Activated naive CD8-positive, alpha-beta T cell treated with anti-CD3 and anti-CD28 coated beads, Interleukin-2, amount 50 U/mL, for 24 hours (primary cell): ENCODE measurements around the gene UCP3.
A peak's percentile ranks its signal among the peaks of the same experiment; 100 is the strongest.
"Not testable (repeated sequence)": the region's sequence is repeated elsewhere in the genome, so short reads cannot be mapped to it uniquely, and the experiment has no call there.

Experiments used
- ATAC-seq: fragments of 150-1000 bp; cut with Tn5 transposase; one replicate; pipeline ENCODE4 v1.10.0; 2021
- DNase-seq: peaks from one replicate; pipeline ENCODE4 v3.0.0; 2021
- H3K27ac Mint-ChIP-seq: one replicate; pipeline ENCODE4 v1.8.0; 2021; ENCODE audit warnings: mild to moderate bottlenecking, mixed read lengths
- H3K27me3 Mint-ChIP-seq: one replicate; pipeline ENCODE4 v1.8.0; 2021; ENCODE audit warnings: mixed read lengths
- H3K36me3 Mint-ChIP-seq: one replicate; pipeline ENCODE4 v1.8.0; 2021; ENCODE audit warnings: low read depth, mixed read lengths
- H3K4me1 Mint-ChIP-seq: one replicate; pipeline ENCODE4 v1.8.0; 2021; ENCODE audit warnings: mixed read lengths
- H3K4me3 Mint-ChIP-seq: one replicate; pipeline ENCODE4 v1.8.0; 2021; ENCODE audit warnings: mild to moderate bottlenecking, moderate library complexity, mixed read lengths
- H3K9me3 Mint-ChIP-seq: one replicate; pipeline ENCODE4 v1.8.0; 2021; ENCODE audit warnings: mixed read lengths

The UCP3 gene

DNA sequence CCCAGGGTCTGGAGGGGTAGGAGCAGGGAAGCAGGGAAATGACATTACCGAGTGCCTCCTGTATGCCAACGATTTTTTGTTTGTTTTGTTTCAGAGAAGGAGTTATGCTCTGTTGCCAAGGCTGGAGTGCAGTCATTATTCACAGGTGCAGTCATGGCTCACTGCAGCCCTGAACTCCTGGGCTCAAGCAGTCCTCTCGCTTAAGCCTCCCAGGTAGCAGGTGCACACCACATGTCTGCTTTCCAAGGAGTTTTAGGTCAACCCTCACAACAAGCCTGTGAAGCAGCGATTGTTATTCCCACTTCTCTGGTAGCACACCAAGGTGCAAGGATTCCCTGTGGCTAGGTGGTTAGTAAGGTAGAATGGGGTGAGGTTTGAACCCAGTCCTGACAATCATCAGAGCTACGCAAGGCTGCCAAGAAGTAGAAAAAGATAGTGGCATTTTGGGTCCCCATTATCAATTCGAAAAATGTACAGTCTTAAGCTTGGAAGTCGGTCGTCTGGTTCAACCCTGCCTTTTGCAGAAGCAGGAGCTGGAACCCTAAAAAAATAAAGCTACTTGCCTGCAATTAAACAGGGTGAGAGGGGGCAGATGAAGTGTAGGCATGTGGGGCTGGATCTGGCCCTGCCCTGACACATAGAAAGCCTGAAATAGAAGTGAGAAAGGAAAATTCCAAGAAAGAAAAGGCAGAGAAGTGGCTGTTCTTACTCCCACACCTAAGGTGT is 9.1 kb downstream of the UCP3 start:
- ATAC-seq: no peak
- Mint-ChIP-seq H3K4me1 (peaks cover 72% of the 10 kb centered on the region), H3K27ac (peak overlapping the region; percentile 68), H3K27me3 (no peaks in the 10 kb centered on the region), H3K4me3 (peak overlapping the region; percentile 19), H3K9me3 (no peaks in the 10 kb centered on the region), H3K36me3 (peaks cover 4% of the 10 kb centered on the region)
- DNase-seq: no peak

DNA sequence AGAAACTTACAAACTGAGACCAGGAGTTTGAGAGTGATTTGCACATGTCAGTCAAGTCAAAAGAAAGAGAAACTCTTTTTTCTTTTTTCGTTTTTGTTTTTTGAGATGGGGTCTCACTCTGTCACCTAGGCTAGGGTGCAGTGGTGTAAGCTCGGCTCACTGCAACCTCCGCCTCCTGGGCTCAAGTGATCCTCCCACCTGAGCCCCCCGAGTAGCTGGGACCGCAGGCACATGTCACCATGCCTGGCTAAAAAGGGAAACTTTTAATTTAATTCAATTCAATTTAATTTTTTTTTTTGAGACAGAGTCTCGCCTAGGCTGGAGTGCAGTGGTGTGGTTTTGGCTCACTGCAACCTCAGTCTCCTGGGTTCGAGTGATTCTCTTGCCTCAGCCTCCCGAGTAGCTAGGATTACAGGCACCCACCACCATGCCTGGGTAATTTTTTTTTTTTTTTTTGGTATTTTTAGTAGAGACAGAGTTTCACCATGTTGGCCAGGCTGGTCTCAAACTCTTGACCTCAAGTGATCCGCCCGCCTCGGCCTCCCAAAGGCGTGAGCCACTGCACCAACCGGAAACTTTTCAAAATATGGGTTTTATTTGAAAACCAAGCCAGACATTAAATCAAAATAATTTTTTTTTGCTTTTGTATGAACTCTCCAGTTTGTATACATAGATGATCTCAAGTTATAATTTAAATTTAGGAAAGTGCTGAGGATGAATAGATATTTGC is 9.9 kb downstream of the UCP3 start:
- Mint-ChIP-seq H3K36me3 (peaks cover 4% of the 10 kb centered on the region), H3K27me3 (no peaks in the 10 kb centered on the region), H3K9me3 (no peaks in the 10 kb centered on the region), H3K4me1 (peaks cover 75% of the 10 kb centered on the region), H3K27ac (peak overlapping the region; percentile 68), H3K4me3 (peak overlapping the region; percentile 19)
- ATAC-seq (no peak), DNase-seq (no peak)

DNA sequence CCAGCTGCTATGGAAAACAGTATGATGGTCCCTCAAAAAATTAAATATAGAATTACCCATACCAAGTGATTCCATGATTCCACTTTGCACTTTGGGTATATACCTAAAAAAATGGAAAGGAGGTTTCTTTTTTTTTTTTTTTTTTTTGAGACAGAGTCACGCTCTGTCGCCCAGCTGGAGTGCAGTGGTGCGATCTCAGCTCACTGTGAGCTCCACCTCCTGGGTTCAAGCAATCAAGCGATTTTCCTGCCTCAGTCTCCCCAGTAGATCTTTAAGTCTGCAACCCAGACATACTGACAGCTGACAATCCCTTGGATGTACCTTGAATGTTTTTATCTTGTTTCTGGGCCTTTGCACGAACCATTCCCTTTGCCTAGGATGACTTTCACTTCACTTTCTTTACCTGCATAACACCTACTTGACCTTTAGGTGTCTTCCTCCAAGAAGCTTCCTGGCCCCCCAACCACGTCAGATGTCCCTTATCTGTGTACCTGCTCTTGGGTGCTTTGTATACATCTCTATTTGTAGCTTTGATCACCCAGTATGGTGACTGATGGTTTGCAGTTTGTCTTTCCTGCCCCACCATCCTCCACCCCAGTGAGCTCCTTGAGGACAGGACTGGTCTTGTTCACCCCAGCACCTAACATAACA is 11.6 kb downstream of the UCP3 start:
- peaks cover 81% of the 10 kb centered on the region for H3K4me1 Mint-ChIP-seq
- no peaks in the 10 kb centered on the region for H3K9me3 Mint-ChIP-seq

DNA sequence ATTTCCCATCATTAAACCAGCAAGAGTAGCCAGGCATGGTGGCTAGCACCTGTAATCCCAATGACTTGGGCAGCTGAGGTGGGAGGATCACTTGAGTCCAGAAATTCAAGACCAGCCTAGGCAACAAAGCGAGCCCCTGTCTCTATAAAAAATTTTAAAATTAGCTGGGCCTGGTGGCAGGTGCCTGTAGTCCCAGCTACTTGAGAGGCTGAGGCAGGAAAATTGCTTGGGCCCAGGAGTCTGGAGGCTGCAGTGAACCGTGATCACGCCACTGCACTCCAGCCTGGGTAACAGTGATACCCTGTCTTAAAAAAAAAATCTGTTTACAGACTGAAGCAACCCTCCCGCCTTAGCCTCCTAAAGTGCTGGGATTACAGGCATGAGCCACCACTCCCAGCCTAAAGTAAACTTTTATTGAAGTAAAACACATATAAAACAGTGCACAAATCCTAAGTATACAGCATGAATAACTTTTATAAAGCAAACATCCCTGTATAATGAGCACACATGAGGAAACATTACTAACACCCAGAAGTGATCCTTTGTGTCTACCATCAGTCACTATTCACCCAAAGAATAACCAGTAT is 12.6 kb downstream of the UCP3 start:
- Mint-ChIP-seq H3K9me3 (no peaks in the 10 kb centered on the region), H3K4me1 (peaks cover 89% of the 10 kb centered on the region), H3K27me3 (no peaks in the 10 kb centered on the region), H3K36me3 (no peaks in the 10 kb centered on the region), H3K4me3 (peak overlapping the region; percentile 53), H3K27ac (peak overlapping the region; percentile 92)
- no peak for DNase-seq
- no peak for ATAC-seq

More for the DNA sequence above, 11.6 kb downstream of the UCP3 start:
- H3K4me3 Mint-ChIP-seq: peak overlapping the region; percentile 19
- no peaks in the 10 kb centered on the region for H3K36me3 Mint-ChIP-seq
- no peaks in the 10 kb centered on the region for H3K27me3 Mint-ChIP-seq
- ATAC-seq: no peak
- H3K27ac Mint-ChIP-seq: peak overlapping the region; percentile 52
- DNase-seq: no peak

DNA sequence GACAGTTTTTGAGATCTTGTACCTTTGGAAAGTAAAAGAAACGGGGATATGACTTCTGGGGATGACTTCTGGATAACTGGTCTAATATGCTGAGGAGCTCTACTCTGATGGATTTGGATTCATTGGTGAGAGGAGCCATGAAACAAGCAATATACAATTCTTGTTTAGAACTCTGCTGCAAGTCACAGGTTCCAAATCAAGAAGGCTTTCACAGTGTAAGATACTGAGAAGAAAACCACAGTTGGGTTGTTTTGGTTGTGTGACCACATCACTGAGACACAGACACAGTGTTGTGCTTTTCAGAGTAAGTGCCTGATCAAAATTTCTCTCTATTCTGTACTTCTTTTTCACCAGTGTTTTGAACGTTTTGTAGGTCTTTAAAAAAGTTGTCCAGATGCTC is 13.2 kb downstream of the UCP3 start:
- peaks cover 89% of the 10 kb centered on the region for H3K4me1 Mint-ChIP-seq
- ATAC-seq (peak; percentile 81), DNase-seq (no peak)
- H3K27me3 Mint-ChIP-seq: no peaks in the 10 kb centered on the region
- no peaks in the 10 kb centered on the region for H3K9me3 Mint-ChIP-seq
- H3K36me3 Mint-ChIP-seq: no peaks in the 10 kb centered on the region
- peak overlapping the region; percentile 53 for H3K4me3 Mint-ChIP-seq
- H3K27ac Mint-ChIP-seq: peak overlapping the region; percentile 92

DNA sequence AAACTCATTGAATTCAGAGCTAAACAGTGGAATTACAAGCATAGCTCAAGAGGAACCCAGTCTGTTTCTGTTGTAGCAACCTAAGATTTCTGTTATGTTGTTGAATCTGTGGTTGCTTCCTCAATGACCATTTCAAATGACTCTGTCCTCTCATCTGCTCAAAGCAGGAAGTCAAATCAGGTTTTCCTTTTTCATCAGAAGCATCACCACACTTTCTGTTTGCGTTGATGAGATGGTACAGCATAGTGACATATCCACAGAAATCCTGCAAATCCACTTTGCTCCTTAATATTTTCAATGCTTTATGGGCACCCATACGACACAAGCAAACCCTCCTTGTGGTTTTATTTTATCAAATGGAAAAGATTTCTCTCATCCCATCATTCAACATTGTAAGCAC is 13.6 kb downstream of the UCP3 start:
- no peak for DNase-seq
- H3K4me1 Mint-ChIP-seq: peaks cover 89% of the 10 kb centered on the region

DNA sequence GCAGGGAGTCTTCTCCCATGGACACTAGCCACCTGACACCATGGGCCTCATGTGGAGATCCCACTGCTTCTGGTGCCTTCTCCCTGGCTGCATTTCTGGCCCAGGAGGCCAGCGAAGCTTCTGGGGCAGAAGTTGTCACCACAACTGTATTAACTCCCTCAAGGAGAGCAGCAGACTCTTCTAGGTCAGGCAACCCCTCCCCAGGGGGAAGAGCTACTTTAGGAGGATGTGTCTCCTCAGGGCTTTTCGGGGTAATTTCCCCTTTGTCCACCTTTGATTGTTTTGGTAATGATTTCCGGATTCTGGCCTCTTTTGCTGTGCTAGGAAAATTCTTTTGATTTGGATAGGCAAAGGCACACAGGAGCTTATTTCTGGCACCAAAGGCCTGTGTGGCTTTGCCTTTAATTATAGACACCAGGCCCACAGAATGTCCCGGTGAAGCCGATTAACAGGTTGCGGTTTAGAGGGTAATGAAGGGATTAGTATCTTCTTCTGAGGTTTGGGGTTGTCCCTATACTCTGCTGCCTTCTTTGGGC is 17.3 kb downstream of the UCP3 start:
- DNase-seq (no peak), ATAC-seq (no peak)
- H3K36me3 Mint-ChIP-seq: no peaks in the 10 kb centered on the region
- peak overlapping the region; percentile 65 for H3K27ac Mint-ChIP-seq
- no peaks in the 10 kb centered on the region for H3K27me3 Mint-ChIP-seq
- H3K4me1 Mint-ChIP-seq: peaks cover 61% of the 10 kb centered on the region
- no peak overlapping the region for H3K4me3 Mint-ChIP-seq
- no peaks in the 10 kb centered on the region for H3K9me3 Mint-ChIP-seq

More for the DNA sequence above, 13.6 kb downstream of the UCP3 start:
- Mint-ChIP-seq H3K36me3 (no peaks in the 10 kb centered on the region), H3K4me3 (peak overlapping the region; percentile 53), H3K27me3 (no peaks in the 10 kb centered on the region), H3K27ac (peak overlapping the region; percentile 92), H3K9me3 (no peaks in the 10 kb centered on the region)
- ATAC-seq: peak; percentile 78

DNA sequence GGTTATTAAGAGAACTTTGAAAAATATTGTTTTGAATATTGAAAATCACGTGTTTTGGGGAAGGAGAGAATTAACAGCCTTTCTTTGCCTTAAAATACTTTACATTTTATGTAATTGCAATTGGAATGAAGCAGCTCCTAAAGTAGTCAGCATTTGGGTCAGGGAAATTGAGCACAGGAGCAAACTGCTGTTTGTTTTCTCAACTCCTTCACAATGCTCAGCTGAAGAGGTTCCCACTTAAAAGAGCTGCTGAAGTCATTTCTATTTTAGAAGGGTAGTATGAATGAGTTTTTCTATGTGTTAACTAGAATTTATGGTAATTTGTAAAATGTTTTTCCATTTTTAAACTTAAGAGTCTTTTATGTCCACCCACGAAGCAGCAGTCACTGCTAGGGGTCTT is 18.2 kb downstream of the UCP3 start:
- Mint-ChIP-seq H3K9me3 (no peaks in the 10 kb centered on the region), H3K4me1 (peaks cover 56% of the 10 kb centered on the region), H3K4me3 (no peak overlapping the region), H3K27ac (peak overlapping the region; percentile 65), H3K27me3 (no peaks in the 10 kb centered on the region), H3K36me3 (no peaks in the 10 kb centered on the region)
- ATAC-seq: no peak
- DNase-seq: no peak

DNA sequence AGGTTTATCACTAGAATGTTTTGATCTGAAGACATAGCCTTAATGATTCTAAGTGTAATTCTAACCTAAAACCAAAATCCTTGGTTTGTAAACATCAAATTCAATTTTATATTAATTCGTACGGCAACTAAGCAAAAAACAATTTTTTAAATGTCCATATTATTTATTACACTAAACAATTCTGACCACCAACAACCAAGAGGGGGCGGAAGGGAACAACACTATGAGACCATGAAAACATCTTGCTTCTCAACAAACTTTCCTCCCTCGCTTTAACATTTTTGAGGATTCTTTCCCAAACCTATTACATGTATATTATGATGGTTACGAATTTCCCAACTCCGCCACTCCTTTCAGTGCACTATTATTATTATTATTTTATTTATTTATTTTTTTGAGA is 19.7 kb downstream of the UCP3 start:
- no peak for ATAC-seq
- Mint-ChIP-seq H3K4me3 (no peak overlapping the region), H3K36me3 (no peaks in the 10 kb centered on the region), H3K27me3 (no peaks in the 10 kb centered on the region), H3K4me1 (peaks cover 54% of the 10 kb centered on the region), H3K27ac (no peak overlapping the region), H3K9me3 (no peaks in the 10 kb centered on the region)
- DNase-seq: no peak

DNA sequence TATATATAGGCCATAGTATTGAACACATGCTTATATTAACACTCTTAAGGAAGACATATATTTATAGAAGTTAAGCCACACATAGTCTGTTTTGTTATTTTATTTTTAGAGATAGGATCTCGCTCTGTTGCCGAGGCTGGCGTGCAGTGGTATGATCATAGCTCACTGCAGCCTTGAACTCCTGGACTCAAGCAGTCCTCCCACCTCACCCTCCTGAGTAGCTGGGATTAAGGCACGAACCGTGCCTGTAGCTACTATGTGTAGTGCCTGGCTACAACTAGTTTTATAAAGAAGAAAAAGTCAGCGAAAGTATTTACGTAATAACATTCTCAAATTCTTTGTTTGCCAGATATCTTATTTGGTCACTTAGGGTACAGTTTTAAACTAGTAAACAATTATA is 20.7 kb downstream of the UCP3 start:
- no peak for DNase-seq

DNA sequence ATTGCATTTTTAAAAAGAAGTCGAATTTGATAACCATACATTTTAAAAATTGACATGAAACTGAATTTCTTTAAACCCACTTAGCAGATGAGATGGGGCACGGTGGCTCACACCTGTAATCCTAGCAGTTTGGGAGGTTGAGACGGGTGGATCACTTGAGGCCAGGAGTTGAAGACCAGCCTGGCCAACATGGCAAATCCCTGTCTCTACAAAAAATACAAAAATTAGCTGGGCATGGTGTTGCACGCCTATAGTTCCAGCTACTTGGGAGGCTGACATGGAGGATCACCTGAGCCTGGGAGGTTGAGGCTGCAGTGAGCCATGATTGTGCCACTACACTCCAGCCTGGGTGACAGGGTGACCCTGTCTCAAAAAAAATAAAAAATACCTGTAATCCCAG is 23.2 kb downstream of the UCP3 start:
- H3K4me3 Mint-ChIP-seq, DNase-seq, ATAC-seq, H3K27me3 Mint-ChIP-seq, H3K27ac Mint-ChIP-seq, H3K9me3 Mint-ChIP-seq: not testable (repeated sequence)
- Mint-ChIP-seq H3K4me1 (peaks cover 45% of the 10 kb centered on the region), H3K36me3 (peaks cover 17% of the 10 kb centered on the region)

More for the DNA sequence above, 20.7 kb downstream of the UCP3 start:
- Mint-ChIP-seq H3K4me3 (no peak overlapping the region), H3K36me3 (no peaks in the 10 kb centered on the region), H3K27ac (no peak overlapping the region), H3K27me3 (no peaks in the 10 kb centered on the region), H3K4me1 (peaks cover 57% of the 10 kb centered on the region), H3K9me3 (no peaks in the 10 kb centered on the region)
- no peak for ATAC-seq

DNA sequence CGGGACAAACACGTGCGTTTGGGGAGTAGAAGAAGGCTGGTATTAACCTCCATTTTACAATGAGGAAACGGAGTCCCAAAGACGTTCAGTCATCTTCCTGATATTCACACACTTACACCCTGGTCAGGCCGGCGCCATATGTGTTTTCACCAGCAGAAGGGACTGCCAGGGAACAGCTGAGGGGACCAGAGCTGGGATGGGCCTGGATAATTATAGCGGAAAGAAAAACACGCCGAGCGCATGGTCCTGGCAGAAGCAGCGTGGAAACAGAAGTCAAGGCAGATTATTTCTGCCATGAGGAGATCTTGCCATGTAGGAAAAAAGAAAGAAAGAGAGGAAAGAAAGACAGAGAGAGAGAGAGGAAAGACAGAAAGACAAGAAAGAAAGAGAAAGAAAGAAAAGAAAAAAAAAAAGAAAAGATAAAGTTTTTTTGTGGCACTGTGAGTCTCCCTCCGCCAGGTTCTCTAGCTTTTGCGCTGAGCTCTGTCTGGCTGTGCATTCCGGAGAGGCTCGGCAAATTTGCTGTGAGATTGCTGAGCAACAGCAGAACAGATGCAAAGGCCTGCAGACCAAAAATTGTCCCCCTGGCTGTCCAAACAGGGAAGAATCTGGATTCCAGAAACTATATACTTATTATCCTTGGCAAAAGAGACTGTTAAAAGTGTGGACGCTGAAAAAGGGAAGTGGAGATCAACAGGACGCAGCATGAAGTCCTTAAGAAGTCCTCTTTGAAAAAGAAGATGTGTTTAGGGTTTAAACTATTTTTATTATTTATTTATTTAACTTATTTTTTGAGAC is 24.9 kb downstream of the UCP3 start:
- peaks cover 57% of the 10 kb centered on the region for H3K4me1 Mint-ChIP-seq
- H3K27me3 Mint-ChIP-seq: no peaks in the 10 kb centered on the region

DNA sequence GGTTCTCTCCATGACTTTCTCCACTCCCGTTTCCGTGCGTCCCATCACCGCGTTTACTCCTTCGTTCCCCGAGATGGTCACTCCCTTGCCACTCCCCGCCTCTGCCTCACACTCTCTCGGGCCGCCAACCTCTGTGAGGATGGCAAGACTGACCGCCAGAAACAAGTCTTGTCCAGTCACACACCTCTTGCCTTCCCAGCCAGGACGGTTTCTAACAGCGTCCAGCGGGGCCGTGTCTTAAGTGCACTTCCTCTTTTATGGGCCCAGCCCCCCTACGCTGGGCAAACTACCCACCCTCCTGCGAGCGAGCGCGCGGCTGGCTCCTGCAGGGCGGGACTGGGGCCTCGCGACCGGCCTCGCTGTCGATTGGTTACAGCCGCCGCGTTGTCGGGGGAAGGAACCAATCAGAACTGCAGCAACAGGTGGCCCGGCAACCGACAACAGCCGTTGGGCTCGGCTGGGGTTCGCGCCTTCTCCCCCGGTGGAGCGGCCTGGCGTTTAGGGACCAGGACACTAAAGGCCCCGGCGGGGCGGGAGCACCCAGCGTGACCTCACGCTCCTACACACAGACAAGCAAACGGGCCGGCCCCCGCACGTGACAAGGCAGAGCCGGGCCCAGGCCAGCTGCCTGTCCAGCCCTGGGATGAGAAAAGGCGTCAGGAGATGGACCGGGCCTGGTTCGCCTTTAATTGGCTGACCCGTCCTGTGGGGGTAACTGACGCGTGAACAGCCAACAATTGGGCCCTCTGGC is 25.7 kb downstream of the UCP3 start:
- Mint-ChIP-seq H3K36me3 (peaks cover 42% of the 10 kb centered on the region), H3K4me1 (peaks cover 65% of the 10 kb centered on the region), H3K27ac (peak overlapping the region; percentile 97), H3K27me3 (no peaks in the 10 kb centered on the region), H3K9me3 (no peaks in the 10 kb centered on the region), H3K4me3 (peak overlapping the region; percentile 91)
- DNase-seq (peak; percentile 95), ATAC-seq (peak; percentile 87)

More for the DNA sequence above, 24.9 kb downstream of the UCP3 start:
- H3K4me3 Mint-ChIP-seq: peak overlapping the region; percentile 91
- no peak for ATAC-seq
- H3K36me3 Mint-ChIP-seq: peaks cover 34% of the 10 kb centered on the region
- no peaks in the 10 kb centered on the region for H3K9me3 Mint-ChIP-seq
- H3K27ac Mint-ChIP-seq: peak overlapping the region; percentile 97
- DNase-seq: no peak
